ENCODE measurements around the gene TSPAN18. TPM values are rescaled to one million over a fixed set of nuclear protein-coding genes. Genes with fewer than 3 reads are reported as not detected.

The TSPAN18 gene
- total and polyA plus RNA-seq, 2 experiments from 2014 or later: 9.5 to 21.5 TPM

DNA sequence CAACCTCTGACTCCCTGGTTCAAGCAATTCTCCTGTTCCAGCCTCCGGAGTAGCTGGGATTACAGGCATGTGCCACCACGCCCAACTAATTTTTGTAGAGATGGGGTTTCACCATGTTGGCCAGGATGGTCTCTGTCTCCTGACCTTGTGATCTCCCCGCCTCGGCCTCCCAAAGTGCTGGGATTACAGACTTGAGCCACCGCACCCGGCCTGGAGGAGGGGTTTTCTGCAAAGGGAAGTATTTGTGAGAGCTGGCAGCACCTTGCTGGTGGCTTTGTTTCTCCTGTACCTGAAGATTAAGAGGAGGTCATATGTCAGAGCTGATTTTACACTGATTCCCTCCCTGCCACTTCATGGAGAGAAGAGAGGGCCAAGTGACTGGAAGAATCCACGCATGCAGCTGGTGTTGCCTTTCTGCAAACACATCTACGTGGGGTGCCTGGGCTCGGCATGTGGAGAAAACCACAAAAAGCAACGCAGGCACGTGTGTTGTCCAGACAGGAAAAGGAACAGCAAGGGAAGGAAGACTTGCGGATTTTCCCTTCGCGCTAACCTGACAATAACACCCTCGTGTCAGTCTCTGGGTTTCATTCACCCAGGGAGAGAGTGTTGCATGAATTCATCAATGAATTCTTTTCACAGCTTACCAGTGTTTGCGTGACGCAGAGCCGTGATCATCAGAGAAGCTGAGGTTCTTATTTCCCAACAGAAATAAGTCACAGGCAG, 61.9 kb downstream of the TSPAN18 start:
- no peak overlapping the region for H3K4me2 ChIP-seq
- H3K9me3 ChIP-seq (ENCODE audit: low read depth): no peaks in the 10 kb centered on the region
- no peak overlapping the region for H3K4me3 ChIP-seq
- H3K79me2 ChIP-seq: no peaks in the 10 kb centered on the region
- H3K27me3 ChIP-seq: no peaks in the 10 kb centered on the region
- no peak for DNase-seq (ENCODE audit: low spot score)
- no peaks in the 10 kb centered on the region for H3K36me3 ChIP-seq (replicated peaks; ENCODE audit: insufficient read depth, low read depth)
- TF ChIP-seq, protein P1, sequence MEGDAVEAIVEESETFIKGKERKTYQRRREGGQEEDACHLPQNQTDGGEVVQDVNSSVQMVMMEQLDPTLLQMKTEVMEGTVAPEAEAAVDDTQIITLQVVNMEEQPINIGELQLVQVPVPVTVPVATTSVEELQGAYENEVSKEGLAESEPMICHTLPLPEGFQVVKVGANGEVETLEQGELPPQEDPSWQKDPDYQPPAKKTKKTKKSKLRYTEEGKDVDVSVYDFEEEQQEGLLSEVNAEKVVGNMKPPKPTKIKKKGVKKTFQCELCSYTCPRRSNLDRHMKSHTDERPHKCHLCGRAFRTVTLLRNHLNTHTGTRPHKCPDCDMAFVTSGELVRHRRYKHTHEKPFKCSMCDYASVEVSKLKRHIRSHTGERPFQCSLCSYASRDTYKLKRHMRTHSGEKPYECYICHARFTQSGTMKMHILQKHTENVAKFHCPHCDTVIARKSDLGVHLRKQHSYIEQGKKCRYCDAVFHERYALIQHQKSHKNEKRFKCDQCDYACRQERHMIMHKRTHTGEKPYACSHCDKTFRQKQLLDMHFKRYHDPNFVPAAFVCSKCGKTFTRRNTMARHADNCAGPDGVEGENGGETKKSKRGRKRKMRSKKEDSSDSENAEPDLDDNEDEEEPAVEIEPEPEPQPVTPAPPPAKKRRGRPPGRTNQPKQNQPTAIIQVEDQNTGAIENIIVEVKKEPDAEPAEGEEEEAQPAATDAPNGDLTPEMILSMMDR (IDR thresholded peaks at IDR 0.05; ENCODE audit: poor library complexity): no peak
- TF ChIP-seq EZH2 (IDR thresholded peaks at IDR 0.05; ENCODE audit: borderline replicate concordance) (no peak), EZH2phosphoT487 (IDR thresholded peaks at IDR 0.05; ENCODE audit: low read depth, severe bottlenecking, unreplicated experiment) (no peak)
- H2AFZ ChIP-seq: no peak overlapping the region
- 61% methylated on average over 18 of the region's 18 CpGs for WGBS (ENCODE audit: low lambda C conversion rate, missing lambda C conversion rate)
- H4K20me1 ChIP-seq (ENCODE audit: insufficient read depth, poor library complexity, severe bottlenecking): no peaks in the 10 kb centered on the region
- no peak overlapping the region for H3K27ac ChIP-seq
- H3K9me2 ChIP-seq (replicated peaks; ENCODE audit: insufficient read depth): no peaks in the 10 kb centered on the region
- peaks cover 24% of the 10 kb centered on the region for H3K4me1 ChIP-seq (ENCODE audit: insufficient read depth)

DNA sequence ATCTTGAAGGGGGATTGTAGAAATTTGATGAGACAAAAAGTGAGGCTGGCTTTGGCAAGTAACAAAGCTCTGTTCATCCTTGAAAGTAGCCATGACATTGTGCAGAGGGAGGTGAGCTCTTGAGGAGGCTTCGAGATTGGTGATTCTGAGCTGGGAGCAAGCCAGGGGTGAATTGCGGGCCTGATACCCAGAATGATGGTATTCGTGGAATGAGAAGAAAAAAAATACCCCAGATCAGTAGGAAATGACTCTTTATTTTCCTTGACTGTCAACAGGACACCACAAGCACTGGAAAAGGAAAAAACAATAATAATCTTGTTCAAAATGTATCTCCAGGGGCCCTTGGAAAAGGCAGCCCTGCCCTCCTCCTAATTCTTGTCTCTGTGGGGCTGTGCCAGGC, 62.7 kb downstream of the TSPAN18 start:
- peaks cover 16% of the 10 kb centered on the region for H3K4me1 ChIP-seq (ENCODE audit: insufficient read depth)
- no peak for DNase-seq (ENCODE audit: low spot score)
- no peaks in the 10 kb centered on the region for H3K27me3 ChIP-seq
- no peaks in the 10 kb centered on the region for H4K20me1 ChIP-seq (ENCODE audit: insufficient read depth, poor library complexity, severe bottlenecking)
- no peaks in the 10 kb centered on the region for H3K79me2 ChIP-seq
- H3K4me3 ChIP-seq: no peak overlapping the region
- H3K9me3 ChIP-seq (ENCODE audit: low read depth): no peaks in the 10 kb centered on the region
- no peaks in the 10 kb centered on the region for H3K36me3 ChIP-seq (replicated peaks; ENCODE audit: insufficient read depth, low read depth)
- no peaks in the 10 kb centered on the region for H3K9me2 ChIP-seq (replicated peaks; ENCODE audit: insufficient read depth)
- H3K4me2 ChIP-seq: no peak overlapping the region
- TF ChIP-seq EZH2phosphoT487 (IDR thresholded peaks at IDR 0.05; ENCODE audit: low read depth, severe bottlenecking, unreplicated experiment) (no peak), EZH2 (IDR thresholded peaks at IDR 0.05; ENCODE audit: borderline replicate concordance) (no peak)
- TF ChIP-seq, protein P1 (IDR thresholded peaks at IDR 0.05; ENCODE audit: poor library complexity): no peak
- no peak overlapping the region for H3K27ac ChIP-seq
- H2AFZ ChIP-seq: no peak overlapping the region
- WGBS (ENCODE audit: low lambda C conversion rate, missing lambda C conversion rate): 69% methylated on average over 3 of the region's 3 CpGs

DNA sequence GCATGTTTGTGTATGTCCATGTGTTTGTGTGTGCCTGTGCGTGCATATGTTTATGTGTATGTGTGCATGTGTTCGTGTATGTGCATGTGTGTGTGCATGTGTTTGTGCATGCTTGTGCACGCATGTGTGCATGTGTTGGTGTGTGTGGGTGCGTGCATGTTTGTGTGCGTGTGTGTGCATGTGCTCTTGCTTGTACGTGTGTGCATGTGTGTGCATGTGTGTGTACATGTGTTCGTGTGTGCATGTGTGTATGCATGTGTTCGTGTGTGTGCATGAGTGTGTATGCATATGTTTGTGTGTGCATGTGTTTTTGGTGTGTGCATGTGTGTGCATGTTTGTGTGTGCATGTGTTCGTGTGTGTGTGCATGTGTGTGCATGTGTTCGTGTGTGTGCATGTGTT, 63.4 kb downstream of the TSPAN18 start:
- H3K9me2 ChIP-seq (replicated peaks; ENCODE audit: insufficient read depth): no peaks in the 10 kb centered on the region
- H3K9me3 ChIP-seq (ENCODE audit: low read depth): no peaks in the 10 kb centered on the region
- no peak overlapping the region for H3K4me2 ChIP-seq
- no peak overlapping the region for H2AFZ ChIP-seq
- no peaks in the 10 kb centered on the region for H3K36me3 ChIP-seq (replicated peaks; ENCODE audit: insufficient read depth, low read depth)
- no peaks in the 10 kb centered on the region for H4K20me1 ChIP-seq (ENCODE audit: insufficient read depth, poor library complexity, severe bottlenecking)
- H3K79me2 ChIP-seq: no peaks in the 10 kb centered on the region
- no peak overlapping the region for H3K27ac ChIP-seq
- peaks cover 11% of the 10 kb centered on the region for H3K4me1 ChIP-seq (ENCODE audit: insufficient read depth)
- no peak overlapping the region for H3K4me3 ChIP-seq
- WGBS (ENCODE audit: low lambda C conversion rate, missing lambda C conversion rate): 97% methylated on average over 10 of the region's 10 CpGs
- DNase-seq (ENCODE audit: low spot score): no peak
- no peaks in the 10 kb centered on the region for H3K27me3 ChIP-seq
- no peak for TF ChIP-seq EZH2phosphoT487 (IDR thresholded peaks at IDR 0.05; ENCODE audit: low read depth, severe bottlenecking, unreplicated experiment)
- TF ChIP-seq, protein P1 (IDR thresholded peaks at IDR 0.05; ENCODE audit: poor library complexity): no peak
- no peak for TF ChIP-seq EZH2 (IDR thresholded peaks at IDR 0.05; ENCODE audit: borderline replicate concordance)
